Measurements from ENCODE around the gene ANO10.

DNA sequence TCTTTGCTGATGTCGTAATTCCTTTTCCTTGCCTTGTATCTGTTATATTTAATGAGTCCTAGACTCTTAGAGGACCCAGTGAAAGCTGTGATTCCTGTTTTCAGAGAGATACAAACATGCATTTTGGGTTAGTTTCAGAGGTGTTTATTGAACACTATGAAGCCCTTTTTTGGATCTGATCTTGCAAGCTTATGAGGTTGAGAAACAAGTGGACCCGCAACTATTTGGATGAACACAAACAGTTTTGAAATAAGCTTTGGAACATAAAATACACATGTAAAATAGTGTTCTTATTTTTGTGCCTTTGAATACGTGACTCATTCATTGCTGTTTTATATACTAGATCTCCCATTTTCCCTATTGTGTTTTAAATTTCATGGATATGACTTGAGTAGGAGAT is 302.0 kb downstream of the ANO10 start:
- TF ChIP-seq, protein P1, sequence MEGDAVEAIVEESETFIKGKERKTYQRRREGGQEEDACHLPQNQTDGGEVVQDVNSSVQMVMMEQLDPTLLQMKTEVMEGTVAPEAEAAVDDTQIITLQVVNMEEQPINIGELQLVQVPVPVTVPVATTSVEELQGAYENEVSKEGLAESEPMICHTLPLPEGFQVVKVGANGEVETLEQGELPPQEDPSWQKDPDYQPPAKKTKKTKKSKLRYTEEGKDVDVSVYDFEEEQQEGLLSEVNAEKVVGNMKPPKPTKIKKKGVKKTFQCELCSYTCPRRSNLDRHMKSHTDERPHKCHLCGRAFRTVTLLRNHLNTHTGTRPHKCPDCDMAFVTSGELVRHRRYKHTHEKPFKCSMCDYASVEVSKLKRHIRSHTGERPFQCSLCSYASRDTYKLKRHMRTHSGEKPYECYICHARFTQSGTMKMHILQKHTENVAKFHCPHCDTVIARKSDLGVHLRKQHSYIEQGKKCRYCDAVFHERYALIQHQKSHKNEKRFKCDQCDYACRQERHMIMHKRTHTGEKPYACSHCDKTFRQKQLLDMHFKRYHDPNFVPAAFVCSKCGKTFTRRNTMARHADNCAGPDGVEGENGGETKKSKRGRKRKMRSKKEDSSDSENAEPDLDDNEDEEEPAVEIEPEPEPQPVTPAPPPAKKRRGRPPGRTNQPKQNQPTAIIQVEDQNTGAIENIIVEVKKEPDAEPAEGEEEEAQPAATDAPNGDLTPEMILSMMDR (IDR thresholded peaks at IDR 0.05; ENCODE audit: control extremely low read depth in 1 of 3, insufficient read depth in 1 of 3, low read depth in 1 of 3, low read length in 3 of 3): no peak
- TF ChIP-seq CHD1 (IDR thresholded peaks at IDR 0.05; ENCODE audit: low read depth, low read length): no peak

Measured in H1 (cell line).